GM19193 (cell line): Measurements from ENCODE around the gene C1D.

Experiments used
- POLR2A ChIP-seq: IDR thresholded peaks from 4 replicates; pipeline ENCODE4 v1.6.1; 2011; ENCODE audit not compliant: insufficient read depth, insufficient read length; ENCODE audit errors: extremely low read depth

C1D gene

DNA sequence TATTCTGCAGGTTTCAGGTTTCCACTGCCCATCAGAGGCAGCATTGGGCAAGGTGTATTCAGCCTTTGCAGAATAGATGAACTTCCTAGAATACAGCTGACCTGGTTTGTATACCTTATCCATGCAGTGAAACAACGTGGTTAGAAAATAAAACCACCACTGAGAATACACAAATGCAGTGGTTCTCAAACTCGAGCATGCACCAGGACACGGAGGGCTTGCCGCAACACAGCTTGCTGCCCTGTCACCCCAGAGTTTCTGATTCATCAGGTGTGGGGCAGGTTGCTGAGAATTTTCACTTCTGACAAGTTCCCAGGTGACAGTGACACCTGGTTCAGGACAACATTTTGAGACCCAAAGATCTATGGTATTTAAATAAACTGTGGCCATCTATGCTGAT lies 23.4 kb upstream of the C1D start:
- TF ChIP-seq POLR2A: no peak

DNA sequence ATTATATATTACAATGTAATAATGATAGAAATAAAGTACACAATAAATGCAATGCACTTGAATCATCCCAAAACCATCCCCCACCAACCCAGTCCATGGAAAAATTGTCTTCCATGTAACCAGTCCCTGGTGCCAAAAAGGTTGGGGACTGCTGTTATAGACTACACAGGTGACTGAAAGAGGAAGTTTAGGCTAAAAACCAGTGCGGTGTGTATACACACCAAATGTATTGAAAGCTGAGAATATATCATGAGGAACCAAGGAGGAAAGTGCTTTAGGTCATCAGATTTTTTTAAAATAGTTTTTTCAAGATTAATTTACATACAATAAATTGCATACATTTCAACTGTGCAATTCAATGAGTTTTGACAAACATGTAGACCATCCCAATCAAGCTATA lies 20.5 kb upstream of the C1D start:
- TF ChIP-seq POLR2A: no peak

- TF ChIP-seq POLR2A: no peak
Measured at GRCh38 chr2:68074050-68074449, 11.2 kb upstream of the C1D start.

GRCh38 chr2:68060652-68061051 lies 2.2 kb downstream of the C1D start:
- TF ChIP-seq POLR2A: no peak

- no peak for TF ChIP-seq POLR2A
Measured at GRCh38 chr2:68059784-68060525, 2.8 kb downstream of the C1D start.

GRCh38 chr2:68057658-68058396 lies 5.0 kb downstream of the C1D start:
- TF ChIP-seq POLR2A: no peak

DNA sequence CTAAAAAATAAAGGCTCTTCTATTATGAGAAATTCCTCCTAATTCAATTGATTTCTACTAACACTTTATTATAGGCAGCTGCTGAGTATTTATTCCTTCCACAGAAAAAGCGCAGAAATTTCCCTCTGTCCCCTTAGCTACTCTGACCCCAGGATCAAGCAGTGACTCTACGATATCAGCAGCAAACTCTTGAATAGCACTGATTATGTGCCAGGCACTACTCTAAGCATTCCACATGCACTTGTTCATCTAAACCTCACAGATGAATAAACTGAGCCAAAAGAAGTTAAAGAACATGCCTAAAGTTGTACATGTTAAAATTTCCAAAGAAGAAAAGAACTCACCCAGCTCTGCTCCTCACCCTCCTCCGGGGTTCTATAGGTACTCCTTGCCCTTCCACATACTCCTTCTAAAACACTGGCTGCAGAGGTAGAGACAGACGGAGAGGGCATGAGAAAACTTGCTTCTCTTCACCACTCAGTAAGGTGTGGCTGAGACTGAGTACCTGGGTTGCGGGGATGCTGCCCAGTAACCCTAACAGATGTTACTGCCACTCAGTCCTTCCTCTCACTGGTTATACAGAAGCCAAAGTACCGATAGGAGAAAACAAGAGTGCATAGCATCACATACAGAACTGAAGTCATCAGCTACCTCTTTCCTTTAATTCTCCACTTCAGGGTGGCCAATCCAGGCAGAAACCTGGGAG lies 9.9 kb downstream of the C1D start:
- TF ChIP-seq POLR2A: no peak

DNA sequence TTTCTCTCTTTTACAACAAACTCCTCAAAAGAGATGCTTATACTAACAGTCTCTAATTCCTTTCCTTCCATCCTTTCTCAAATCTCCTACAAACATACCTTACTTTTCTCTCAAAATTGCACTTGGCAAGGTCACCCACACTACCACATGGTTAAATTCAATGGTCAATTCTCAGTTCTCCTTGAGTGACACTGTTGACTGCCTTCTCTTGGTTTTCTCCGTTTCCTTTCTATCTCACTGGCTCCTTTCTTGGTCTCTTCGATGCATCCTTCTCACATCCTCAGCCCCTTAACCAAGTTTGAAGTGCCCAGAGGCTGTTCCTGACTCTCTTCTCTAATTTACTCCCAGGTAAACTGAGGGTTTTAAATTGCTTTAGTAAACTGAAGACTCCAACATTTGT lies 12.5 kb downstream of the C1D start:
- TF ChIP-seq POLR2A: no peak

GRCh38 chr2:68046642-68047240 lies 16.1 kb downstream of the C1D start:
- TF ChIP-seq POLR2A: no peak

GRCh38 chr2:68046224-68046623 lies 16.6 kb downstream of the C1D start:
- TF ChIP-seq POLR2A: no peak

DNA sequence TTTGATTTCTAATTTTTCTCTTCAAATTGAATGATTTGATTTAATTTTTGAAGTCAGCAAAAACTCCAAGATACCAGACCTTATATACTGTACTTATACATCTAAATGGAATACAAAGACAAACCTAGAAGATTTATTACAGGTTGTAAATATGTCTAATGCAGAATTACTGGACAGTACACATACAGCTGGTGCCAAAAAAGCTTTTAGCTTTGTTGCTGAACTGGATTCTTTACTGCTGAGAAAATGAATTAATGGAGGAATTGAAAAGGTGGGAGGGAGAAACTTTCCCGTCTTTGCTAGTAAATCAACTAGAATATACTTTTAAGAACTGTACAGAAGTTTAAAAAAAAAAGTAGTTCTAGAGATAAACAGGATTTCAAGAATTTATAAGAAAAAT lies 17.5 kb downstream of the C1D start:
- TF ChIP-seq POLR2A: no peak

GRCh38 chr2:68044099-68044498 lies 18.7 kb downstream of the C1D start:
- no peak for TF ChIP-seq POLR2A

GRCh38 chr2:68043695-68044094 lies 19.1 kb downstream of the C1D start:
- no peak for TF ChIP-seq POLR2A

GRCh38 chr2:68043032-68043431 lies 19.8 kb downstream of the C1D start:
- no peak for TF ChIP-seq POLR2A

GRCh38 chr2:68041704-68042245 lies 21.0 kb downstream of the C1D start:
- TF ChIP-seq POLR2A: no peak
